Fibroblast of lung (primary cell): ENCODE measurements around the gene KIAA1671.

ENCODE experiments used
- EZH2 ChIP-seq: IDR thresholded peaks from 2 replicates; pipeline ENCODE4 v1.5.1; 2012; ENCODE audit warnings: low read length, control low read depth, mild to moderate bottlenecking; ENCODE audit errors: missing control alignments
- TF ChIP-seq, protein P1 (sequence below), 2 donors: IDR thresholded peaks in 1 of 2; conservative IDR thresholded peaks in 1 of 2; 1 replicate in 1 of 2; 2 replicates in 1 of 2; pipeline ENCODE4 v1.5.1; 2011 to 2012; ENCODE audit warnings: low read length in 2 of 2, control low read depth in 1 of 2, inconsistent platforms in 1 of 2, low read depth in 1 of 2, mild to moderate bottlenecking in 1 of 2

DNA sequence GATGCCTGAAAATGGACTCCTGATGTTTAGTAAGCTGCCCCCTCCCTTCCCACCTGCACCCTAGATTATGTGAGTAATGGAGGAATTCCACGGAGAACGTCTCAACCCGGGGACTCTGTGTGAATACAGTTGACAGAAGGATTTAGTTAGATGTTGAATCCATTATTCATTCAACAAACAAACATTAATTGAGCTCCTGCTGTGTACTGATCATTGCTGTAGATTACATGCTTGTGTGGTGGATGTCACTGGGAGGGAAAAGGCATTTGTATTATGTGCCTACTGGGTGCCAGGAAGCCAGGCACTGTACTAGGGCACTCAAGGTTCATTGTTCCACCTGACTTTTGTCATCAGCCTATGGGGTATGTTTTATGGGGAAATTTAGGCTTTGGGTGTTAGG lies 224.3 kb downstream of the KIAA1671 start:
- TF ChIP-seq, protein P1, sequence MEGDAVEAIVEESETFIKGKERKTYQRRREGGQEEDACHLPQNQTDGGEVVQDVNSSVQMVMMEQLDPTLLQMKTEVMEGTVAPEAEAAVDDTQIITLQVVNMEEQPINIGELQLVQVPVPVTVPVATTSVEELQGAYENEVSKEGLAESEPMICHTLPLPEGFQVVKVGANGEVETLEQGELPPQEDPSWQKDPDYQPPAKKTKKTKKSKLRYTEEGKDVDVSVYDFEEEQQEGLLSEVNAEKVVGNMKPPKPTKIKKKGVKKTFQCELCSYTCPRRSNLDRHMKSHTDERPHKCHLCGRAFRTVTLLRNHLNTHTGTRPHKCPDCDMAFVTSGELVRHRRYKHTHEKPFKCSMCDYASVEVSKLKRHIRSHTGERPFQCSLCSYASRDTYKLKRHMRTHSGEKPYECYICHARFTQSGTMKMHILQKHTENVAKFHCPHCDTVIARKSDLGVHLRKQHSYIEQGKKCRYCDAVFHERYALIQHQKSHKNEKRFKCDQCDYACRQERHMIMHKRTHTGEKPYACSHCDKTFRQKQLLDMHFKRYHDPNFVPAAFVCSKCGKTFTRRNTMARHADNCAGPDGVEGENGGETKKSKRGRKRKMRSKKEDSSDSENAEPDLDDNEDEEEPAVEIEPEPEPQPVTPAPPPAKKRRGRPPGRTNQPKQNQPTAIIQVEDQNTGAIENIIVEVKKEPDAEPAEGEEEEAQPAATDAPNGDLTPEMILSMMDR (conservative IDR thresholded peaks at IDR 0.05 in 1 of 2, IDR thresholded peaks at IDR 0.05 in 1 of 2; ENCODE audit: low read depth in 1 of 2, low read length in 2 of 2): no peak
- no peak for TF ChIP-seq EZH2
